IPS DF 4.7 (cell line): ENCODE measurements around the gene PRDM5.

Experiments used
- DNase-seq: peaks from one replicate; pipeline ENCODE4 v3.0.0-alpha.2; 2013; ENCODE audit warnings: low spot score; ENCODE audit errors: extremely low read depth

Gene PRDM5

DNA sequence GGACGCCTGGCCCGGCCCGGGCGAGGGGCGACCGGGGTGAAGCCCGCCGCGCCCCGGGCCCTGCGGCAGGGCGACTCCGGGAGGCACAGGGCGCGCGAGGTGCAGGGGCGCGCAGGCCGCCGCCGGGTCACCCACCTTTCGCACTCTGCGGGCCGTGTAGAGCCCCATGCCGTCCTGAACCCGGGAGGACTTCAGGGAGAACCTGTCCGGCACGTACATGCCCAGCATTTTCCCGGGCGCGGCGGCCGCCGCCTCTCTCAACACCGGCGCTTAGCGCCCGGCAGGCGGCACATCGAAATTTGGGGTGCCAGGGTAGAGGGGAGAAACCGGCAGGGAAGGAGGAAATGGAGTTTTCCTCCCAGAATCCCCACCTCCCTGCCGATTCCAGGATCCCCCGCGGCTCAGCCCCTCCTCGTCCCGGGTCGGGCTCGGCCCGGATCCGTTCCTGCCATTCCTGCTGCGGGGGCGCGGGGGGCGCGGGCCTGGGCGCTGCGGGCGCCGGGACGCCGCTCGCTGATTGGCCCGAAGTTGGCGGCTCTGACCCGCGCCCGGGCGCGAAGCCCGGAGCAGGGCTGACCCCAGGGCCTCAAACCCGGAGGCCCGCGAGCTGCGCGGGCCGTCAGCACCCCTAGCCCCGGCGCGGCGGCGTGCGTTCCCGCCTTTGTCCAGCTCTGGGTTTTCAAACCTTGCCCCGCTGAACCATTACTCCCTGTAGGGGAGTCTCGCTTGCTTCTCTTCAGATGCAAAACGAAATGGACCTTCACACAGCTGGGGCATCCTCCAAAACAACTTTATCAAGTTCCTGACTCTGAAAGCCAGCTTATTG lies at the start of gene PRDM5:
Gene PRDM5 (minus strand): TSS at position 346 of the 826 bp plus-strand sequence. CDS start 118 bp downstream, at position 228.
- DNase-seq = no peak

GRCh38 chr4:120971884-120972283 lies 49.4 kb upstream of the PRDM5 start:
- DNase-seq = no peak

- no peak for DNase-seq
Measured at GRCh38 chr4:120965938-120966337, 43.4 kb upstream of the PRDM5 start.

DNA sequence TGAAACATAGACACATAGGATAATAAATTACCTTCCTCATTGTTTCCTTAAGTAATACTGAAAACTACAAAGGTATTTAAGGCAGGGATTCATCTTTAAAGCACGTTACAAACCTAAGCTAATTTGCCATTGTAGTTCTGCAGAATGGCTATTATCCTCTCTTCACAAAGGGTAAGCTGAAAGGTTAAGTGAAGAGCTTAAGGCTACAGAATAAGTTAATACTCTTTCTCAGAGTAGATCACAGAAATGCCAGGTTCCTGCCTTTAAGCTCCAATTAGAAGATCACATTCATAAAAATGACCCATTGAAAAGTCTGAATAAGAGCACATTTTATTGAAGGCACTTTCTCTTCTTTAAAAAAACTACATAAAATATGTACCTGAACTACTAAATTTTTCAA lies 42.1 kb upstream of the PRDM5 start:
- no peak for DNase-seq

GRCh38 chr4:120963449-120963848 lies 40.9 kb upstream of the PRDM5 start:
- DNase-seq = no peak

- DNase-seq = no peak
Measured at GRCh38 chr4:120960656-120961267, 38.2 kb upstream of the PRDM5 start.

- DNase-seq = no peak
Measured at GRCh38 chr4:120948382-120948781, 25.9 kb upstream of the PRDM5 start.

DNA sequence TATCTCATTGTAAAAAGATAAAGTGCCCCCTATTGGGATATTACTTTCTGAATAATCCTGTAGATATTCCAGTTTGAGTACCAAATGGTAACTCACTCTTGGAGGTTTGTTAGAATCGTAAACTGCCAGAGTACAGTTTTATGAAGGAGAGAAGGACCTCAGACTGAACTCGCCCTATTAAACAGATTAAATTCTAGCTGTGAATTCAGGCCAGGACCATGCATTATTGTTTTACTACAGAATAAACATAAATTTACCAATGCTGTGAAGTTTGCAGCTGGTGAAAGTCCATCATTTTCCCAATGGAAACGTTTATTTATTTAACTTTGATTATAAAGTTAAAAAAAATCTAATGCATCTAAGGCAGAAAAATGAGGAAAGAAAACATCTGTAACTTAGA lies 20.2 kb upstream of the PRDM5 start:
- no peak for DNase-seq

GRCh38 chr4:120940547-120940946 lies 18.0 kb upstream of the PRDM5 start:
- no peak for DNase-seq

- no peak for DNase-seq
Measured at GRCh38 chr4:120939693-120940092, 17.2 kb upstream of the PRDM5 start.

DNA sequence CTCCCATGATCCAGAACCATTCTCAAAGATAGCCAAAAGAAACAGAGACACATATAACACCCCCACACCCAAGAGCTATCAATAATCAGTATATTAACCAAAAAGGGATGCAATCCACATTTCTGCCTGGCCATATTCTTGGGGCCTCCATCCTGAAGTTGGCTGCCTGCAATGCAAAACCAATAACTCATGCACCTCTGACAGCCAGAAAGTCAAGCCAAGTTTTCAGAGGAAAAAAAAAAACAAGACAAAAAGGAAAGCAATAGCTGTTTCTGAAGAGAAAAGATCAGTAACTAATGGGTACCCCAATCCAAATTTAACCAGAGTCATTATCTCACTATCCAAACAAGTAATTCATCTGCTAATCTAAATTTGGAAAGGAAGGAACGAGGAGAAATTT lies 7.3 kb upstream of the PRDM5 start:
- DNase-seq = no peak

GRCh38 chr4:120927801-120928409 lies 5.4 kb upstream of the PRDM5 start:
- DNase-seq = no peak

DNA sequence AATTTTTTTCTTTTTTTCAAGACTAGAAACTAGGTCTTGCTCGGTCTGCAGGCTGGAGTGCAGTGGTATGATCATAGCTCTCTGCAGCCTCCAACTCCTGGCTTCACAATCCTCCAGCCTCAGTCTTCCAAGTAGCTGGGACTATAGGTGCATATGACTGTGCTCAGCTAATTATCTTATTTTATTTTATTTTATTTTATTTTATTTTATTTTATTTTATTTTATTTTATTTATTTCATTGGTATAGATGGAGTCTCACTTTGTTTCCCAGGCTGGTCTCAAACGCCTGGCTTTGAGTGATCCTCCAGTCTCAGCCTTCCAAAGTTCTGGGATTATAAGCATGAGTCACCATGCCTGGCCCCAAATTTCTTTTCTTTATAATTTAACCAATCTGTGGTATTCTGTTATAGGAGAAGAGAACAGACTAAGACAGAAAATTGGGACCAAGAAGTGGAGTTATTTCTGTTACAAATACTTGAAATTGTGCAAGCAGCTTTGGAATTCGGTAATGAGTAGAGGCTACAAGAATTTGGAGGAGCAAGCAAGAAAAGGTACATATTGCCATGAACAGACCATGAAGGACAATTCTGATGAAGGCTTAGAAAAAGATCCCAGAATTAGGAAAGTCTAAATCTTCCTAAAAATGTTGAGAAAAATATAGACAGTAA lies 4.0 kb upstream of the PRDM5 start:
- no peak for DNase-seq

GRCh38 chr4:120924931-120925330 lies 2.4 kb upstream of the PRDM5 start:
- DNase-seq = no peak

GRCh38 chr4:120923207-120923522 lies 639 bp upstream of the PRDM5 start:
- DNase-seq = no peak

DNA sequence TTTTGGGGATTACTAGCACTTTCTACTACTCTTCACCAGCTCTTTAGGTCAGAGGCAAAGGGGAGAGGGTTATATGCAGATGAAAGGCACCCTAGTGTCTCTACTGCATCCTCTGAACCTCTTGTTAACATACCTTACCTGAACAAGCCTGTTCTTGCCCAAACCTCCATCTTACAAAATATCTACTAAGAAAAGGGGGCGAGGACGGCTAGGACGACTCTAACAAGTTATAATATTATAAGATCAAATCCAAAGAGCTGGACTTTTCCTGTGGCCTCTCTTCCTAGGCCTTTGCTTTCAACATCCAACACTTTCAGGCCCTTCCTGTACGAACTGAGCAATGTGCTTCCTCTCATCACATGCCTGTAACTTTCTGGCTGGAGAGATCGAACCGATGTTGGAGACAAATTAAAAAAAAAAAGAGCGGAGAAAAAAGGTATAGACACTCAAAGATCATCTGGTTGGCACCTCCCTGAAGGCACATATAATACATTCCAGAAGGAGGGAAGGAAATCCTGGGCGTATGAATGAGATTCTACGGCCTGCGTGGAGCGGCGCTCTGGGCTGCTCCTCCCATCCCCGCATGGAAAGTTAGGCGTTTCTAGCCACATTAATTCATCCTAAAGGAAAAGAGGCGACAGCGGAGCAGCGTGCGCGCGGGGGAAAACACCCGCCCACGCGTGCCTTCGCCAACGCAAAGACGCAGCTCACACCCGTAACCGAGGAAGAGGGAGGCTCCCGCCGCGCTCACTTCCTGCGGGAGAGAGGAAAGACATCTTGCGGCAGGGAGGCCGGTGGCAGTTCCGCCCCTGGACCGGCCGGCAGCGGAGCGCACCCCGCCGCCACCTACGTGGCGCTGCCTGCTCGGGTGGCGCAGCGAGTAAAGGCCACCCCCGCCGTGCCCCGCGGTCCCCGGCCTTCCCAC lies 808 bp downstream of the PRDM5 start:
- DNase-seq = no peak

- DNase-seq = no peak
Measured at GRCh38 chr4:120920666-120921065, 1.9 kb downstream of the PRDM5 start.

DNA sequence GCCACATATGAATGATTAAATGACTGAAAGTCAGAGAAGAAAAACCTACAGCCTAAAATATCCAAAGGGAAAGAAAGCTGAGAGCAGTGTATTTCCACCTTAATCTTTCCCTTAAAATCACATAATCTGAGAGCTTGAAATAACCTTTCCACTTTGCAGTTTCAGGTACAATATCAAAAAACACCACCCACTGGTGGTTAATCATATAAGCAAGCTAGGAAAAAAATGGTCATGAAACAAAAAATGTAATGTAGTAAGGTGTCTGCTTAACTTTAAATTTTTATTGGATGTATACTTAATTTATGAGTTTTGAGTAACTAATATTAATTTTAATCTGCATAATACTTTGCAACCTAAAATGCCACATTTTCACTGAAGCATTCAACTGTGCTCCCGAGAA lies 3.2 kb downstream of the PRDM5 start:
- no peak for DNase-seq

DNA sequence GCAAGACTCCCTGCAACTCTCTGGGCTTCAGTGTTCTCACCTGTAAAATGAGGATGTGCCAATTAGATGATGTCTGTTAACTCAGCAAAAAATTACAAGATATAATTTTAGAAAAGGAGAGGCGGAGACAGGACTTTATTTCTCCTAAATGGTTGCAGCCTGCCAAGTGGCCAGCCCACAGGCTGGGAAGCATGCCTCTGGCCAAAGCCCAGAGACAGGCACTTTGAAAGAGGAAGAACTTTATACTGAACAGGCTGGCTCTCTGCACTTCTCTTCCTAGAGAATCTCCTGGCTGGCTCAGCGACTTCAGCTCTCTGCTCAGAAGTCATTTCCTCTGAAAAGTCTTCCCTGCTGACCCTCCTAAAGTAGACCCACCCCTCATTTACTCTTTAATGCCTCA lies 3.7 kb downstream of the PRDM5 start:
- DNase-seq = no peak

DNA sequence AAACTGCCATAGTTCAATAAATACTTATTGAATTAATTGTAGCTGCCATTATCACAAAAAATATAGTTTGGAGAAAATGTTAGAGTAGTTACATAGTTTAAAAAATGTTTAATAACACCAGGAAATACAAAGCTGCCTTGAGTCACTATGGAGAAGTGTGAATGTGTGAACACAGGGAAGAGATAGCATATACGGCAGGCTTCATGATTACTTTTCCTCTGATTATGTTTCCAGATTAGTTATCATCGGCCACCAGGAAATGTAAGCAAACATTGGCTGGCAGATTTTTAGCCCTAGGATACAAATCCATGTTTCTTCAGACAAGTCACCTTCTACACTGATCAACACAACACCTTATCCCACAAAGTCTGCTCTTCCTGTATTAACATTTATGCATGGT lies 4.4 kb downstream of the PRDM5 start:
- DNase-seq = no peak

DNA sequence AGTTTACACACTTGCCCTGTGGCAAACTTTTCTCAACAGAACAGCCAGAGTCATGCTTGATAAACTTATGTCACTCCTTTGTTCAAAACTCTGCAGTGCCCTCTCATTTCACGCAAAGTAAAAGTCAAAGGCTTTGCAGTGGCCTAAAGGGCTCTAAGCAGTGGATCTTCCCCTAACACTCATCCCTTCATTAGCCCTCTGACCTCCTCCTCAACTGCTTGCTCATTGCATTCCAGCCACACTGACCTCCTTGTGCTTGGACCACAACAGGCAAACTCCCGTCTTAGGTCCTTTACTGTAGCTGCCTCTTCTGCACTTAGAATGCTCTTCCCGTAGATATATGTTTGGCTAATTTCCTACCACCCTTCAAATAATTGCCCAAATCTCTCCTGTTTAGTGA lies 5.6 kb downstream of the PRDM5 start:
- DNase-seq = no peak
